K562 (cell line): ENCODE measurements around the gene ATP5PF. TPM values are rescaled to one million over a fixed set of nuclear protein-coding genes. Genes with fewer than 3 reads are reported as not detected.

Experiments
- ARID2 ChIP-seq: fragments of 450-650 bp; IDR thresholded peaks from 2 replicates; pipeline ENCODE4 v1.6.1; 2017; ENCODE audit warnings: antibody characterized with exemption, mild to moderate bottlenecking
- HMG20A ChIP-seq: fragments of 450-650 bp; formaldehyde crosslinking; conservative IDR thresholded peaks from 2 replicates; pipeline ENCODE4 v1.4.0; 2020; ENCODE audit warnings: mild to moderate bottlenecking, mixed read lengths
- KDM5B ChIP-seq: fragments of 200-600 bp; sonication (generic); IDR thresholded peaks from 2 replicates; pipeline ENCODE4 v1.6.1; 2012; ENCODE audit warnings: low read depth, mild to moderate bottlenecking, moderate library complexity, low read length, control low read depth, inconsistent platforms; ENCODE audit not compliant: insufficient replicate concordance
- SRSF1 ChIP-seq: fragments of 200-400 bp; formaldehyde crosslinking; IDR thresholded peaks from 2 replicates; pipeline ENCODE4 v1.6.1; 2017; ENCODE audit warnings: mild to moderate bottlenecking, low read depth, low read length, moderate library complexity
- TEAD2 ChIP-seq: fragments of 450-650 bp; IDR thresholded peaks from 2 replicates; pipeline ENCODE4 v1.6.1; 2016; ENCODE audit warnings: missing genetic modification characterization, control low read depth, missing compliant biosample characterization
- ZBTB7A ChIP-seq: IDR thresholded peaks from 2 replicates; pipeline ENCODE4 v1.6.1; 2011; ENCODE audit warnings: low read depth, mild to moderate bottlenecking, low read length, moderate library complexity, borderline replicate concordance; ENCODE audit not compliant: control insufficient read depth
- ZNF79 ChIP-seq: fragments of 250-450 bp; sonication (Bioruptor Pico); IDR thresholded peaks from 2 replicates; pipeline ENCODE4 v1.4.0; 2020; ENCODE audit warnings: low read depth, mild to moderate bottlenecking, moderate library complexity
- polyA plus RNA-seq, 8 experiments: library from polyadenylated mRNA; depleted of rRNA in 4 of 8; stranded (reverse) in 5 of 8; unstranded in 3 of 8; fragments of >200 nt; fragmentation: Nextera tagmentation in 2 of 8; fragmentation: Illumina TruSeq in 1 of 8; extraction: Ambion mirVana in 2 of 8; extraction: Trizol in 1 of 8; gene quantifications; 2 replicates each; pipeline versions ENCODE4 v1.2.1 to v1.2.3, GENCODE V29; 2011 to 2014; ENCODE audit warnings: inconsistent platforms in 1 of 8, missing spikeins in 1 of 8
- total RNA-seq, 7 experiments: library from RNA; depleted of rRNA in 6 of 7; stranded (reverse); fragments of >200 nt in 6 of 7; fragmentation: Illumina TruSeq in 2 of 7; extraction: Trizol in 2 of 7; gene quantifications; 2 replicates each; pipeline versions ENCODE4 v1.2.1 to v1.2.3, GENCODE V29; 2011 to 2021; ENCODE audit warnings: low replicate concordance in 1 of 7
- TF ChIP-seq, protein P1 (sequence below): fragments of 200-600 bp; sonication (generic); IDR thresholded peaks from one replicate; pipeline ENCODE4 v1.6.1; 2012; ENCODE audit warnings: mild to moderate bottlenecking, low read depth, low read length, inconsistent platforms
- TF ChIP-seq, protein P2 (sequence below), 3 experiments: fragments of 200-800 bp in 1 of 3; sonication (Bioruptor generic) in 1 of 3; sonication (generic) in 1 of 3; formaldehyde crosslinking in 1 of 3; IDR thresholded peaks; 2 replicates each; pipeline versions ENCODE4 v1.6.1 to v1.8.0; 2016 to 2022; ENCODE audit warnings: mild to moderate bottlenecking in 2 of 3, missing compliant biosample characterization in 2 of 3, missing genetic modification characterization in 2 of 3, missing genetic modification reagents in 1 of 3

Gene ATP5PF
- total and polyA plus RNA-seq, 9 of the 15 experiments (the other 6 are each of a cell fraction or from before 2014, with no cell fraction given), result 242 to 2,488 (median 533) TPM

DNA sequence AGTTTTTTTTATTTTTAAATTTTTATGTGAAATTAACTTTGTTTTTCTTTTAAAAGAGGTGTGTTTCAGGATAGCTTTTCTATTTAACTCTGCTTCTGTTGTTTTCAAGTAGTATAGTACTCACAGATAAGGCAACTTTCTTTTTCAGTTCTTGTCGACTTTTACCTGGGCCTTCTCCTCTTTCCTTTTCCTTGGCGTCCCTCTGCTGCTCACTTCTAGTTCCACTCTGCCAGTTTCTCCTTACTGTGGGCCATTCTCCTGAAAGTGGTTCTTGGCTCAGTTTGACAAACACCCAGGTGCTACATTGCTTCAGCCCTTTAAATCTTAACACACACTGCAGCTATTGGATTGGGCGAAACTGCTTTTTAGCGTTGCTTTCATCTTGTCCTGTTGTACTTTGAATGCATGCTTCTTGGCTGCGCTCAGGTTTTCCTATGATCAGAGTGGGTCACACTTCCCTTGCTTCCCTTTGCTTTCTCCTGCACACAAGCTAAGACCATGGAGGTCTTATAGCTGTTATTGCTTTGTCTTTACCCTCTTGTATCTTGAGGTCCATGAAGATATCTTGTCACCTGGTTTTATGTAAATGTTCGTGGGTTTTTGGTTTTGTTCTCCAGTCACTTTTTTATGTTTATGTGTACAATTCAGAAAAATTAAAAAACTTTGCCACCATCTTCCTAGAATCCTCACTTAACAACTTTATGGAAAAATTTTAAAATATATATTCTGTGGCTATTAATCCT is 21.7 kb upstream of the ATP5PF start (continued):
- TF ChIP-seq, protein P1, sequence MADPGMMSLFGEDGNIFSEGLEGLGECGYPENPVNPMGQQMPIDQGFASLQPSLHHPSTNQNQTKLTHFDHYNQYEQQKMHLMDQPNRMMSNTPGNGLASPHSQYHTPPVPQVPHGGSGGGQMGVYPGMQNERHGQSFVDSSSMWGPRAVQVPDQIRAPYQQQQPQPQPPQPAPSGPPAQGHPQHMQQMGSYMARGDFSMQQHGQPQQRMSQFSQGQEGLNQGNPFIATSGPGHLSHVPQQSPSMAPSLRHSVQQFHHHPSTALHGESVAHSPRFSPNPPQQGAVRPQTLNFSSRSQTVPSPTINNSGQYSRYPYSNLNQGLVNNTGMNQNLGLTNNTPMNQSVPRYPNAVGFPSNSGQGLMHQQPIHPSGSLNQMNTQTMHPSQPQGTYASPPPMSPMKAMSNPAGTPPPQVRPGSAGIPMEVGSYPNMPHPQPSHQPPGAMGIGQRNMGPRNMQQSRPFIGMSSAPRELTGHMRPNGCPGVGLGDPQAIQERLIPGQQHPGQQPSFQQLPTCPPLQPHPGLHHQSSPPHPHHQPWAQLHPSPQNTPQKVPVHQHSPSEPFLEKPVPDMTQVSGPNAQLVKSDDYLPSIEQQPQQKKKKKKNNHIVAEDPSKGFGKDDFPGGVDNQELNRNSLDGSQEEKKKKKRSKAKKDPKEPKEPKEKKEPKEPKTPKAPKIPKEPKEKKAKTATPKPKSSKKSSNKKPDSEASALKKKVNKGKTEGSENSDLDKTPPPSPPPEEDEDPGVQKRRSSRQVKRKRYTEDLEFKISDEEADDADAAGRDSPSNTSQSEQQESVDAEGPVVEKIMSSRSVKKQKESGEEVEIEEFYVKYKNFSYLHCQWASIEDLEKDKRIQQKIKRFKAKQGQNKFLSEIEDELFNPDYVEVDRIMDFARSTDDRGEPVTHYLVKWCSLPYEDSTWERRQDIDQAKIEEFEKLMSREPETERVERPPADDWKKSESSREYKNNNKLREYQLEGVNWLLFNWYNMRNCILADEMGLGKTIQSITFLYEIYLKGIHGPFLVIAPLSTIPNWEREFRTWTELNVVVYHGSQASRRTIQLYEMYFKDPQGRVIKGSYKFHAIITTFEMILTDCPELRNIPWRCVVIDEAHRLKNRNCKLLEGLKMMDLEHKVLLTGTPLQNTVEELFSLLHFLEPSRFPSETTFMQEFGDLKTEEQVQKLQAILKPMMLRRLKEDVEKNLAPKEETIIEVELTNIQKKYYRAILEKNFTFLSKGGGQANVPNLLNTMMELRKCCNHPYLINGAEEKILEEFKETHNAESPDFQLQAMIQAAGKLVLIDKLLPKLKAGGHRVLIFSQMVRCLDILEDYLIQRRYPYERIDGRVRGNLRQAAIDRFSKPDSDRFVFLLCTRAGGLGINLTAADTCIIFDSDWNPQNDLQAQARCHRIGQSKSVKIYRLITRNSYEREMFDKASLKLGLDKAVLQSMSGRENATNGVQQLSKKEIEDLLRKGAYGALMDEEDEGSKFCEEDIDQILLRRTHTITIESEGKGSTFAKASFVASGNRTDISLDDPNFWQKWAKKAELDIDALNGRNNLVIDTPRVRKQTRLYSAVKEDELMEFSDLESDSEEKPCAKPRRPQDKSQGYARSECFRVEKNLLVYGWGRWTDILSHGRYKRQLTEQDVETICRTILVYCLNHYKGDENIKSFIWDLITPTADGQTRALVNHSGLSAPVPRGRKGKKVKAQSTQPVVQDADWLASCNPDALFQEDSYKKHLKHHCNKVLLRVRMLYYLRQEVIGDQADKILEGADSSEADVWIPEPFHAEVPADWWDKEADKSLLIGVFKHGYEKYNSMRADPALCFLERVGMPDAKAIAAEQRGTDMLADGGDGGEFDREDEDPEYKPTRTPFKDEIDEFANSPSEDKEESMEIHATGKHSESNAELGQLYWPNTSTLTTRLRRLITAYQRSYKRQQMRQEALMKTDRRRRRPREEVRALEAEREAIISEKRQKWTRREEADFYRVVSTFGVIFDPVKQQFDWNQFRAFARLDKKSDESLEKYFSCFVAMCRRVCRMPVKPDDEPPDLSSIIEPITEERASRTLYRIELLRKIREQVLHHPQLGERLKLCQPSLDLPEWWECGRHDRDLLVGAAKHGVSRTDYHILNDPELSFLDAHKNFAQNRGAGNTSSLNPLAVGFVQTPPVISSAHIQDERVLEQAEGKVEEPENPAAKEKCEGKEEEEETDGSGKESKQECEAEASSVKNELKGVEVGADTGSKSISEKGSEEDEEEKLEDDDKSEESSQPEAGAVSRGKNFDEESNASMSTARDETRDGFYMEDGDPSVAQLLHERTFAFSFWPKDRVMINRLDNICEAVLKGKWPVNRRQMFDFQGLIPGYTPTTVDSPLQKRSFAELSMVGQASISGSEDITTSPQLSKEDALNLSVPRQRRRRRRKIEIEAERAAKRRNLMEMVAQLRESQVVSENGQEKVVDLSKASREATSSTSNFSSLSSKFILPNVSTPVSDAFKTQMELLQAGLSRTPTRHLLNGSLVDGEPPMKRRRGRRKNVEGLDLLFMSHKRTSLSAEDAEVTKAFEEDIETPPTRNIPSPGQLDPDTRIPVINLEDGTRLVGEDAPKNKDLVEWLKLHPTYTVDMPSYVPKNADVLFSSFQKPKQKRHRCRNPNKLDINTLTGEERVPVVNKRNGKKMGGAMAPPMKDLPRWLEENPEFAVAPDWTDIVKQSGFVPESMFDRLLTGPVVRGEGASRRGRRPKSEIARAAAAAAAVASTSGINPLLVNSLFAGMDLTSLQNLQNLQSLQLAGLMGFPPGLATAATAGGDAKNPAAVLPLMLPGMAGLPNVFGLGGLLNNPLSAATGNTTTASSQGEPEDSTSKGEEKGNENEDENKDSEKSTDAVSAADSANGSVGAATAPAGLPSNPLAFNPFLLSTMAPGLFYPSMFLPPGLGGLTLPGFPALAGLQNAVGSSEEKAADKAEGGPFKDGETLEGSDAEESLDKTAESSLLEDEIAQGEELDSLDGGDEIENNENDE, result no peak
- TF ChIP-seq TEAD2 (tag) (no peak), ZBTB7A (no peak), SRSF1 (no peak), ARID2 (no peak), HMG20A (CRISPR knock-in tag) (no peak), ZNF79 (CRISPR knock-in tag) (no peak), KDM5B (no peak)
- TF ChIP-seq, protein P2, sequence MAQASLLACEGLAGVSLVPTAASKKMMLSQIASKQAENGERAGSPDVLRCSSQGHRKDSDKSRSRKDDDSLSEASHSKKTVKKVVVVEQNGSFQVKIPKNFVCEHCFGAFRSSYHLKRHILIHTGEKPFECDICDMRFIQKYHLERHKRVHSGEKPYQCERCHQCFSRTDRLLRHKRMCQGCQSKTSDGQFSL (CRISPR knock-in tag; IDR thresholded peaks at IDR 0.05), result no peak
- TF ChIP-seq, protein P2 (tag; IDR thresholded peaks at IDR 0.05), result no peak
